Measurements from ENCODE around the gene RPTOR. TPM values are rescaled to one million over a fixed set of nuclear protein-coding genes. Genes with fewer than 3 reads are reported as not detected.

The RPTOR gene
- polyA plus RNA-seq, 2 donors: 7.1 to 10.5 TPM

- Histone ChIP-seq H3K36me3 (ENCODE audit: control insufficient read depth in 2 of 2, insufficient read depth in 2 of 2, low read length in 1 of 2) (peaks cover 5 to 28% of the 10 kb centered on the region in 2 donors), H3K4me3 (ENCODE audit: low read depth in 1 of 2, low read length in 2 of 2) (no peak overlapping the region), H3K9me3 (ENCODE audit: control insufficient read depth in 2 of 2, insufficient read depth in 1 of 2, low read depth in 1 of 2, low read length in 1 of 2) (no peaks in the 10 kb centered on the region), H3K27me3 (ENCODE audit: control insufficient read depth in 1 of 2, insufficient read depth in 2 of 2, low read length in 2 of 2) (no peaks in the 10 kb centered on the region), H3K27ac (ENCODE audit: low read depth in 2 of 2, low read length in 1 of 2) (no peak overlapping the region), H3K4me1 (ENCODE audit: control insufficient read depth in 2 of 2, insufficient read depth in 2 of 2, low read length in 1 of 2) (no peaks in the 10 kb centered on the region)
- WGBS, 2 donors: 89 to 90% methylated on average over 17 of the region's 17 CpGs
Observed at GRCh38 chr17:80950466-80951120, 406.0 kb downstream of the RPTOR start.

GRCh38 chr17:80951121-80952090 is 406.8 kb downstream of the RPTOR start:
- Histone ChIP-seq H3K9me3 (ENCODE audit: control insufficient read depth in 2 of 2, insufficient read depth in 1 of 2, low read depth in 1 of 2, low read length in 1 of 2) (no peaks in the 10 kb centered on the region), H3K27me3 (ENCODE audit: control insufficient read depth in 1 of 2, insufficient read depth in 2 of 2, low read length in 2 of 2) (no peaks in the 10 kb centered on the region), H3K27ac (ENCODE audit: low read depth in 2 of 2, low read length in 1 of 2) (no peak overlapping the region), H3K4me3 (ENCODE audit: low read depth in 1 of 2, low read length in 2 of 2) (no peak overlapping the region), H3K4me1 (ENCODE audit: control insufficient read depth in 2 of 2, insufficient read depth in 2 of 2, low read length in 1 of 2) (no peaks in the 10 kb centered on the region), H3K36me3 (ENCODE audit: control insufficient read depth in 2 of 2, insufficient read depth in 2 of 2, low read length in 1 of 2) (peaks cover 5 to 22% of the 10 kb centered on the region in 2 donors)
- 90 to 91% methylated on average over 38 of the region's 38 CpGs for WGBS, 2 donors

- Histone ChIP-seq H3K9me3 (ENCODE audit: control insufficient read depth in 2 of 2, insufficient read depth in 1 of 2, low read depth in 1 of 2, low read length in 1 of 2) (no peaks in the 10 kb centered on the region), H3K36me3 (ENCODE audit: control insufficient read depth in 2 of 2, insufficient read depth in 2 of 2, low read length in 1 of 2) (peaks cover 4 to 22% of the 10 kb centered on the region in 2 donors), H3K4me1 (ENCODE audit: control insufficient read depth in 2 of 2, insufficient read depth in 2 of 2, low read length in 1 of 2) (no peaks in the 10 kb centered on the region), H3K27me3 (ENCODE audit: control insufficient read depth in 1 of 2, insufficient read depth in 2 of 2, low read length in 2 of 2) (no peaks in the 10 kb centered on the region), H3K4me3 (ENCODE audit: low read depth in 1 of 2, low read length in 2 of 2) (no peak overlapping the region), H3K27ac (ENCODE audit: low read depth in 2 of 2, low read length in 1 of 2) (no peak overlapping the region)
- 84 to 90% methylated on average over 16 of the region's 16 CpGs for WGBS, 2 donors
Observed at GRCh38 chr17:80952291-80952690, 407.7 kb downstream of the RPTOR start.

GRCh38 chr17:80953471-80954315 is 409.1 kb downstream of the RPTOR start:
- H3K4me1 ChIP-seq (ENCODE audit: control insufficient read depth in 2 of 2, insufficient read depth in 2 of 2, low read length in 1 of 2): no peaks in the 10 kb centered on the region
- no peak overlapping the region for H3K4me3 ChIP-seq (ENCODE audit: low read depth in 1 of 2, low read length in 2 of 2)
- peaks cover 0 to 16% of the 10 kb centered on the region in 2 donors for H3K36me3 ChIP-seq (ENCODE audit: control insufficient read depth in 2 of 2, insufficient read depth in 2 of 2, low read length in 1 of 2)
- WGBS, 2 donors: 93 to 96% methylated on average over 22 of the region's 22 CpGs
- no peak overlapping the region for H3K27ac ChIP-seq (ENCODE audit: low read depth in 2 of 2, low read length in 1 of 2)
- no peaks in the 10 kb centered on the region for H3K9me3 ChIP-seq (ENCODE audit: control insufficient read depth in 2 of 2, insufficient read depth in 1 of 2, low read depth in 1 of 2, low read length in 1 of 2)
- H3K27me3 ChIP-seq (ENCODE audit: control insufficient read depth in 1 of 2, insufficient read depth in 2 of 2, low read length in 2 of 2): no peaks in the 10 kb centered on the region

- WGBS, 2 donors: 98 to 99% methylated on average over 5 of the region's 5 CpGs
- no peak overlapping the region for H3K4me3 ChIP-seq (ENCODE audit: low read depth in 1 of 2, low read length in 2 of 2)
- no peaks in the 10 kb centered on the region for H3K27me3 ChIP-seq (ENCODE audit: control insufficient read depth in 1 of 2, insufficient read depth in 2 of 2, low read length in 2 of 2)
- peaks cover 3 to 12% of the 10 kb centered on the region in 2 donors for H3K4me1 ChIP-seq (ENCODE audit: control insufficient read depth in 2 of 2, insufficient read depth in 2 of 2, low read length in 1 of 2)
- no peaks in the 10 kb centered on the region for H3K9me3 ChIP-seq (ENCODE audit: control insufficient read depth in 2 of 2, insufficient read depth in 1 of 2, low read depth in 1 of 2, low read length in 1 of 2)
- no peak overlapping the region for H3K27ac ChIP-seq (ENCODE audit: low read depth in 2 of 2, low read length in 1 of 2)
- H3K36me3 ChIP-seq (ENCODE audit: control insufficient read depth in 2 of 2, insufficient read depth in 2 of 2, low read length in 1 of 2): peaks cover 0 to 12% of the 10 kb centered on the region in 2 donors
Observed at GRCh38 chr17:80955078-80955477, 410.4 kb downstream of the RPTOR start.

- no peaks in the 10 kb centered on the region for H3K9me3 ChIP-seq (ENCODE audit: control insufficient read depth in 2 of 2, insufficient read depth in 1 of 2, low read depth in 1 of 2, low read length in 1 of 2)
- WGBS, 2 donors: 92 to 95% methylated on average over 16 of the region's 16 CpGs
- H3K27me3 ChIP-seq (ENCODE audit: control insufficient read depth in 1 of 2, insufficient read depth in 2 of 2, low read length in 2 of 2): no peaks in the 10 kb centered on the region
- H3K36me3 ChIP-seq (ENCODE audit: control insufficient read depth in 2 of 2, insufficient read depth in 2 of 2, low read length in 1 of 2): peaks cover 0 to 16% of the 10 kb centered on the region in 2 donors
- H3K4me1 ChIP-seq (ENCODE audit: control insufficient read depth in 2 of 2, insufficient read depth in 2 of 2, low read length in 1 of 2): peaks cover 6 to 14% of the 10 kb centered on the region in 2 donors
- H3K27ac ChIP-seq (ENCODE audit: low read depth in 2 of 2, low read length in 1 of 2): no peak overlapping the region
- H3K4me3 ChIP-seq (ENCODE audit: low read depth in 1 of 2, low read length in 2 of 2): no peak overlapping the region
Observed at GRCh38 chr17:80955671-80956280, 411.1 kb downstream of the RPTOR start.

GRCh38 chr17:80956321-80957190 is 411.9 kb downstream of the RPTOR start:
- Histone ChIP-seq H3K27me3 (ENCODE audit: control insufficient read depth in 1 of 2, insufficient read depth in 2 of 2, low read length in 2 of 2) (no peaks in the 10 kb centered on the region), H3K4me1 (ENCODE audit: control insufficient read depth in 2 of 2, insufficient read depth in 2 of 2, low read length in 1 of 2) (peaks cover 6 to 14% of the 10 kb centered on the region in 2 donors), H3K4me3 (ENCODE audit: low read depth in 1 of 2, low read length in 2 of 2) (no peak overlapping the region), H3K9me3 (ENCODE audit: control insufficient read depth in 2 of 2, insufficient read depth in 1 of 2, low read depth in 1 of 2, low read length in 1 of 2) (no peaks in the 10 kb centered on the region), H3K27ac (ENCODE audit: low read depth in 2 of 2, low read length in 1 of 2) (no peak overlapping the region), H3K36me3 (ENCODE audit: control insufficient read depth in 2 of 2, insufficient read depth in 2 of 2, low read length in 1 of 2) (peaks cover 0 to 13% of the 10 kb centered on the region in 2 donors)
- 89% methylated on average over 28 of the region's 29 CpGs for WGBS, 2 donors

GRCh38 chr17:80957461-80957941 is 412.9 kb downstream of the RPTOR start:
- 93 to 96% methylated on average over 12 of the region's 12 CpGs for WGBS, 2 donors
- H3K36me3 ChIP-seq (ENCODE audit: control insufficient read depth in 2 of 2, insufficient read depth in 2 of 2, low read length in 1 of 2): peaks cover 0 to 11% of the 10 kb centered on the region in 2 donors
- H3K27ac ChIP-seq (ENCODE audit: low read depth in 2 of 2, low read length in 1 of 2): no peak overlapping the region
- H3K4me3 ChIP-seq (ENCODE audit: low read depth in 1 of 2, low read length in 2 of 2): no peak overlapping the region
- H3K27me3 ChIP-seq (ENCODE audit: control insufficient read depth in 1 of 2, insufficient read depth in 2 of 2, low read length in 2 of 2): no peaks in the 10 kb centered on the region
- H3K9me3 ChIP-seq (ENCODE audit: control insufficient read depth in 2 of 2, insufficient read depth in 1 of 2, low read depth in 1 of 2, low read length in 1 of 2): no peaks in the 10 kb centered on the region
- H3K4me1 ChIP-seq (ENCODE audit: control insufficient read depth in 2 of 2, insufficient read depth in 2 of 2, low read length in 1 of 2): peaks cover 6 to 14% of the 10 kb centered on the region in 2 donors
